SK-N-SH treated with all-trans-retinoic acid at 6 μM for 48 hours (cell line): ENCODE data around the gene FOXN1.

Source experiments
- ATAC-seq: fragments of 200-7000 bp; cut with Tn5 transposase; 3 replicates; pipeline ENCODE4 v1.9.1; 2020; ENCODE audit warnings: mild to moderate bottlenecking, moderate library complexity
- ARNTL ChIP-seq: fragments of 450-650 bp; formaldehyde crosslinking; IDR thresholded peaks from 2 replicates; pipeline ENCODE4 v1.5.0; 2020; ENCODE audit warnings: low read depth, mild to moderate bottlenecking, moderate library complexity, borderline replicate concordance
- BACH2 ChIP-seq: fragments of 250-450 bp; sonication (Bioruptor Pico); IDR thresholded peaks from 2 replicates; pipeline ENCODE4 v1.9.0; 2021; ENCODE audit warnings: mild to moderate bottlenecking, borderline replicate concordance
- CREB5 ChIP-seq: fragments of 250-450 bp; sonication (Bioruptor Pico); IDR thresholded peaks from 2 replicates; pipeline ENCODE4 v1.5.1; 2020; ENCODE audit warnings: low read depth, mild to moderate bottlenecking, moderate library complexity
- CSDC2 ChIP-seq: fragments of 250-450 bp; sonication (Bioruptor Pico); IDR thresholded peaks from 2 replicates; pipeline ENCODE4 v1.5.0; 2020; ENCODE audit warnings: mild to moderate bottlenecking, moderate library complexity
- CSRNP3 ChIP-seq: fragments of 250-450 bp; sonication (Bioruptor Pico); IDR thresholded peaks from 2 replicates; pipeline ENCODE4 v1.5.1; 2021; ENCODE audit warnings: mild to moderate bottlenecking, moderate library complexity
- ESRRG ChIP-seq: fragments of 250-450 bp; sonication (Bioruptor Pico); IDR thresholded peaks from 2 replicates; pipeline ENCODE4 v1.6.1; 2021; ENCODE audit warnings: mild to moderate bottlenecking
- GLIS3 ChIP-seq: fragments of 250-450 bp; sonication (Bioruptor Pico); IDR thresholded peaks from 2 replicates; pipeline ENCODE4 v1.5.0; 2020; ENCODE audit warnings: mild to moderate bottlenecking, moderate library complexity
- ISL1 ChIP-seq: fragments of 250-450 bp; sonication (Bioruptor Pico); IDR thresholded peaks from 2 replicates; pipeline ENCODE4 v2.1.2; 2022; ENCODE audit warnings: mild to moderate bottlenecking, moderate library complexity
- OSR1 ChIP-seq: fragments of 250-450 bp; sonication (Bioruptor Pico); IDR thresholded peaks from 2 replicates; pipeline ENCODE4 v1.8.0; 2022; ENCODE audit warnings: moderate library complexity, mild to moderate bottlenecking, inconsistent platforms
- PATZ1 ChIP-seq: fragments of 250-450 bp; sonication (Bioruptor Pico); IDR thresholded peaks from 2 replicates; pipeline ENCODE4 v1.8.0; 2020; ENCODE audit warnings: mild to moderate bottlenecking, moderate library complexity, borderline replicate concordance
- POU6F1 ChIP-seq: fragments of 250-450 bp; sonication (Bioruptor Pico); IDR thresholded peaks from 2 replicates; pipeline ENCODE4 v1.8.0; 2021; ENCODE audit warnings: low read depth, mild to moderate bottlenecking, moderate library complexity, borderline replicate concordance
- PPARA ChIP-seq: fragments of 250-450 bp; sonication (Bioruptor Pico); IDR thresholded peaks from 2 replicates; pipeline ENCODE4 v1.5.0; 2020; ENCODE audit warnings: mild to moderate bottlenecking, borderline replicate concordance
- RARB ChIP-seq: fragments of 250-450 bp; sonication (Bioruptor Pico); IDR thresholded peaks from 2 replicates; pipeline ENCODE4 v1.8.0; 2021; ENCODE audit warnings: mild to moderate bottlenecking, moderate library complexity
- SNAI2 ChIP-seq: fragments of 250-450 bp; sonication (Bioruptor Pico); IDR thresholded peaks from 2 replicates; pipeline ENCODE4 v1.5.0; 2020; ENCODE audit warnings: mild to moderate bottlenecking, moderate library complexity
- TCF4 ChIP-seq: fragments of 250-450 bp; sonication (Bioruptor Pico); IDR thresholded peaks from 2 replicates; pipeline ENCODE4 v1.8.0; 2021; ENCODE audit warnings: mild to moderate bottlenecking, moderate library complexity, borderline replicate concordance
- TOX ChIP-seq: fragments of 250-450 bp; sonication (Bioruptor Pico); IDR thresholded peaks from 2 replicates; pipeline ENCODE4 v1.8.0; 2021; ENCODE audit warnings: mild to moderate bottlenecking, moderate library complexity, borderline replicate concordance
- TSHZ2 ChIP-seq: fragments of 250-450 bp; sonication (Bioruptor Pico); IDR thresholded peaks from 2 replicates; pipeline ENCODE4 v1.5.0; 2020; ENCODE audit warnings: mild to moderate bottlenecking, moderate library complexity
- ZC3H10 ChIP-seq: fragments of 250-450 bp; sonication (Bioruptor Pico); IDR thresholded peaks from 2 replicates; pipeline ENCODE4 v1.5.1; 2021; ENCODE audit warnings: mild to moderate bottlenecking, moderate library complexity
- ZFP3 ChIP-seq: fragments of 250-450 bp; sonication (Bioruptor Pico); IDR thresholded peaks from 2 replicates; pipeline ENCODE4 v1.5.0; 2020; ENCODE audit warnings: mild to moderate bottlenecking, moderate library complexity
- ZFP30 ChIP-seq: fragments of 450-650 bp; formaldehyde crosslinking; IDR thresholded peaks from 2 replicates; pipeline ENCODE4 v1.5.0; 2022; ENCODE audit warnings: mild to moderate bottlenecking, moderate library complexity
- ZNF565 ChIP-seq: fragments of 450-650 bp; formaldehyde crosslinking; conservative IDR thresholded peaks from 2 replicates; pipeline ENCODE4 v1.5.0; 2020; ENCODE audit warnings: low read depth, mild to moderate bottlenecking, moderate library complexity
- ZNF70 ChIP-seq: fragments of 450-650 bp; formaldehyde crosslinking; IDR thresholded peaks from 2 replicates; pipeline ENCODE4 v1.5.0; 2020; ENCODE audit warnings: mild to moderate bottlenecking, moderate library complexity
- ZNF8 ChIP-seq: fragments of 450-650 bp; formaldehyde crosslinking; IDR thresholded peaks from 2 replicates; pipeline ENCODE4 v1.5.0; 2020; ENCODE audit warnings: mild to moderate bottlenecking, moderate library complexity

FOXN1 gene

GRCh38 chr17:28501421-28502284 lies 4.5 kb upstream of the FOXN1 start:
- TF ChIP-seq BACH2 (CRISPR knock-in tag): no peak
- no peak for TF ChIP-seq RARB (CRISPR knock-in tag)
- no peak for TF ChIP-seq CSRNP3 (CRISPR knock-in tag)
- TF ChIP-seq ZFP30 (CRISPR knock-in tag): no peak
- TF ChIP-seq ZFP3: no peak
- no peak for TF ChIP-seq ZNF70 (CRISPR knock-in tag)
- TF ChIP-seq CREB5 (CRISPR knock-in tag): no peak
- no peak for TF ChIP-seq TCF4
- no peak for TF ChIP-seq TSHZ2
- no peak for TF ChIP-seq PATZ1
- no peak for TF ChIP-seq TOX
- TF ChIP-seq ESRRG: no peak
- TF ChIP-seq ZNF565 (CRISPR knock-in tag): no peak
- TF ChIP-seq ZC3H10 (CRISPR knock-in tag): no peak
- TF ChIP-seq GLIS3 (CRISPR knock-in tag): no peak
- no peak for TF ChIP-seq CSDC2 (CRISPR knock-in tag)
- no peak; the same call in 2 of the 3 replicates for ATAC-seq

GRCh38 chr17:28503420-28503819 lies 2.7 kb upstream of the FOXN1 start:
- TF ChIP-seq ISL1 (CRISPR knock-in tag) (no peak), TOX (no peak), ZFP30 (CRISPR knock-in tag) (no peak), CSDC2 (CRISPR knock-in tag) (no peak), RARB (CRISPR knock-in tag) (no peak), ZNF70 (CRISPR knock-in tag) (no peak), CREB5 (CRISPR knock-in tag) (no peak), BACH2 (CRISPR knock-in tag) (no peak), ZNF8 (CRISPR knock-in tag) (no peak), ZFP3 (no peak), TCF4 (no peak), OSR1 (CRISPR knock-in tag) (no peak), ZC3H10 (CRISPR knock-in tag) (no peak), SNAI2 (no peak), ESRRG (no peak), POU6F1 (no peak), GLIS3 (CRISPR knock-in tag) (no peak), PPARA (no peak), ARNTL (CRISPR knock-in tag) (no peak), CSRNP3 (CRISPR knock-in tag) (no peak)
- no peak for ATAC-seq
